ES-I3 (cell line): ENCODE measurements around the gene MTFR1L.

Experiments
- H3K36me3 ChIP-seq: 2 replicates; pipeline ENCODE4 v1.6.1; 2013; ENCODE audit warnings: mild to moderate bottlenecking, low read length, control low read depth, moderate library complexity; ENCODE audit not compliant: insufficient read depth
- H3K4me1 ChIP-seq: 2 replicates; pipeline ENCODE4 v1.6.1; 2013; ENCODE audit warnings: mild to moderate bottlenecking, control low read depth, low read length; ENCODE audit not compliant: insufficient read depth
- H3K9ac ChIP-seq: 2 replicates; pipeline ENCODE4 v1.6.1; 2013; ENCODE audit warnings: low read depth, mild to moderate bottlenecking, low read length, moderate library complexity
- H3K9me3 ChIP-seq: 2 replicates; pipeline ENCODE4 v1.6.1; 2013; ENCODE audit warnings: mild to moderate bottlenecking, low read length, moderate library complexity; ENCODE audit not compliant: control insufficient read depth, insufficient read depth

MTFR1L gene

DNA sequence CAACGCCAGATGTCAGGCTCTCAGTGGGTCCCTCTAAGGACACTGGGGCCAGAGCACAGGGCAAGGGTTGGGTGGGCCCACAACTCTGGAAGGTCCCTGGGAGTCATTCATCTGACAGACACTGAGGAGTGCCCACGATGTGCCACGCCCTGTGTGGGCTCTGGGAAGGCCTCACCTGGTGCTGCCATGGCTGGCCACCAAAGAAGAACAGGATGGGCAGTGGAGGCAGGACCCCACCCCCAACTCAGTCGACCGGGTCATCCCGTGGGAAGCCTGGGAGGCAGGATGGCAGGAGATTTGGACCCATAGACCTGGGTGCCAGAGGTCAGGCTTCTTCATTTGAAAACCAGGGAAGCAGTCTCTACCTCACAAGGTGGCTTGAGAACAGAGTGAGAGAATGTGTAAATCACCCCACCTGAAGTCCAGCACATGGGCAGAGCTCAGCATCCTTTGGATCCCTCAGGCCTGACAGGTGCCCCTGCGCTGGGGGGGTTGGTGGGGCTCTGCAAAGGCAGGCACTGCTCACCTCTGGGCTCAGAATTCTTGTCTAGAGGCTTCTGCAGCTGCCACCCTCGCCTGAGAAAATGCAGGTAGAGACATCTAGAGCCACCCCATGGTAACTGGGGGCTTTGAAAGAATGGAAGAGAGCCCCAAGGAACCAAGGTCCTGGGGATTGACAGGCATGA, 20.9 kb upstream of the MTFR1L start:
- no peaks in the 10 kb centered on the region; the same call in 1 of the 2 replicates for H3K36me3 ChIP-seq
- no peak overlapping the region for H3K9ac ChIP-seq
- H3K4me1 ChIP-seq, result peaks cover 14% of the 10 kb centered on the region
- no peaks in the 10 kb centered on the region for H3K9me3 ChIP-seq

DNA sequence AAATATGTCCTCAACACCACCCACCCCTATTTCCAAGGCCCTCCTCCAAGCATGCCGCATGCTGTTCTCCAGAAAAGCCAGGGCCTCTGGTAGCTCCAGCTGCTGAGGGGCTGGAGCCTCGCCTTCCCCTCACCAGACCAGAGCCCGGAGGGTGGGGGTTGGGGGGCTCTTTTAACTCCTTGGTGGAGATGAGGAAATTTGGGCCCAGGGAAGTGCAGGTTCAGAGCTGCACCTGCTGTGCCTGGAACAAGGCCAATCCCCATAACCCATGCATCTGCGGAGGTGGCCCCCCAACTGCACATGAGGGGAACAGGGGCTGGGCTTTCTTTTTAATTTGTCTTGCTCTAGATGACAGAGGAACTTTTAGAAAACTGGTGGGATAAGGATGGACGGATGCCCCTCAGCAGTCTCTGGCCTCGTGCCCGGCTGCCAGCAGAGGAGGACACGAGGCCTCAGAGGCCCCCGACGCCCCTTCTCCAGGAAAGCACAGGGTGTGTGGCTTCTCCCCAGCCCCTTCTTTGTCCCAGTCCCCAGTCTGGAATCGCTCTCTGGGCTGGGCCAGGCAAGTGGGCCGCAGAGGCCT, 20.3 kb upstream of the MTFR1L start:
- Histone ChIP-seq H3K4me1 (peaks cover 14% of the 10 kb centered on the region), H3K9ac (peak overlapping the region; percentile 57; the same call in 1 of the 2 replicates), H3K9me3 (no peaks in the 10 kb centered on the region), H3K36me3 (no peaks in the 10 kb centered on the region; the same call in 1 of the 2 replicates)

DNA sequence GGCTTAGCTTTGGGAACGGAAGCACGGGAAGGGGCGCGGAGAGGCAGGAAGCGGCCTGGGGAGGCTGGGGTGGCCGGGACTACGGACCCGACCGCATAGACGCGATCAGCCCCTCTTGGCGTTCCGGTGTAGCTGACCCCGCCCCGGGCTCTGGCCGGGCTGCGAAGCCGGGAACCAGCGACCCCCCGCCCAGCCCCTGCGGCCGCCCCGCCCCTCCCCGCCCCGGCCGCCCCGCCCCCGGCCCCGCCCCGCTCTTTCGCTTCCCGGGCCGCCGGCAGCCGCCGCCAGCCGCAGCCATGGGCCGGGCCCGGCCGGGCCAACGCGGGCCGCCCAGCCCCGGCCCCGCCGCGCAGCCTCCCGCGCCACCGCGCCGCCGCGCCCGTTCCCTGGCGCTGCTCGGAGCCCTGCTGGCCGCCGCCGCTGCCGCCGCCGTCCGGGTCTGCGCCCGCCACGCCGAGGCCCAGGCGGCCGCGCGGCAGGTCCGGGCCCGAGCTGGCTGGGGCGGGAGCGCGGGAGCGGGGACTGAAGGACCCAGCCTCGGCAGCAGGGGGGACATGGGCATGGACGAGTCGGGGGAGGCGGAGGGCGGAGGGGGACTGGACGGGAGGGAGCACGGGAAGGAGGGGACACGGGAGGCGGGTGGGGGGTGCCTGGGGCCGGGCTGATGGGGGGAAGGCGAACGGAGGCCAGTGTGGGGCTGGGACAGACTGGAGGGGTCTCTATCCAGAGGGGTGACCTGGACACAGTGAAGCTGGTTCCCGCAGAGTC, 19.6 kb upstream of the MTFR1L start, which contains the start of gene SELENON:
Gene SELENON, plus strand, starts transcription at position 259 of the 768 bp plus-strand sequence. Its CDS starts 38 bp downstream, at position 297.
- Histone ChIP-seq H3K9ac (peak within 1 kb of the TSS; percentile 60), H3K36me3 (no peaks in the 10 kb centered on the region; the same call in 1 of the 2 replicates), H3K4me1 (peaks cover 14% of the 10 kb centered on the region), H3K9me3 (no peaks in the 10 kb centered on the region)

GRCh38 chr1:25800703-25801377, 18.9 kb upstream of the MTFR1L start:
- Histone ChIP-seq H3K9ac (peak overlapping the region; percentile 60), H3K9me3 (no peaks in the 10 kb centered on the region), H3K36me3 (peaks cover 4% of the 10 kb centered on the region), H3K4me1 (peaks cover 14% of the 10 kb centered on the region)

- peaks cover 12% of the 10 kb centered on the region; the same call in 1 of the 2 replicates for H3K4me1 ChIP-seq
- no peak overlapping the region for H3K9ac ChIP-seq
- peaks cover 11% of the 10 kb centered on the region for H3K36me3 ChIP-seq
- H3K9me3 ChIP-seq, result no peaks in the 10 kb centered on the region
Observed at GRCh38 chr1:25802915-25803314, 16.8 kb upstream of the MTFR1L start.

DNA sequence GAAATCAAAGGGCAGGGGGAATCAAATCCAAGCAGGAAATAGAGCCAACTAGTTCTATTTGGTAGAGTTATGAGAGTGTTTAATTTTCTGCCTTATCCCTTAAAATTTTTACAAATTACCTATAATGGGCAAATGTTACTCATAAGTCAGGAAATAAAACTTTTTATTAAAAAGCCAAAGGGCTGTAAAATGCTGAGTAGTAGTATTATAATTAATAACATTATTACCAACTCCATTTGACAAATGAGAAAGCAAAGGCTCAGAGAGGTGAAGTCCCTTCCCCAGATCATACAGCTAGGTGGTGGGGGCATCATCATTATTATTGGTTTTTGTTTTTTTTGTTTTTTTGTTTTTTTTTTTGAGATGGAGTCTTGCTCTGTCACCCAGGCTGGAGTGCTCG, 16.4 kb upstream of the MTFR1L start:
- H3K36me3 ChIP-seq, result peaks cover 11% of the 10 kb centered on the region
- H3K4me1 ChIP-seq, result peaks cover 12% of the 10 kb centered on the region; the same call in 1 of the 2 replicates
- no peaks in the 10 kb centered on the region for H3K9me3 ChIP-seq
- H3K9ac ChIP-seq, result no peak overlapping the region

- H3K36me3 ChIP-seq, result peaks cover 11% of the 10 kb centered on the region
- H3K4me1 ChIP-seq, result peaks cover 8% of the 10 kb centered on the region; the same call in 1 of the 2 replicates
- H3K9ac ChIP-seq, result no peak overlapping the region
- H3K9me3 ChIP-seq, result no peaks in the 10 kb centered on the region
Observed at GRCh38 chr1:25804244-25804963, 15.3 kb upstream of the MTFR1L start.

GRCh38 chr1:25804964-25805862, 14.5 kb upstream of the MTFR1L start:
- Histone ChIP-seq H3K9me3 (no peaks in the 10 kb centered on the region), H3K9ac (no peak overlapping the region), H3K4me1 (peaks cover 6% of the 10 kb centered on the region; the same call in 1 of the 2 replicates), H3K36me3 (peaks cover 11% of the 10 kb centered on the region)

DNA sequence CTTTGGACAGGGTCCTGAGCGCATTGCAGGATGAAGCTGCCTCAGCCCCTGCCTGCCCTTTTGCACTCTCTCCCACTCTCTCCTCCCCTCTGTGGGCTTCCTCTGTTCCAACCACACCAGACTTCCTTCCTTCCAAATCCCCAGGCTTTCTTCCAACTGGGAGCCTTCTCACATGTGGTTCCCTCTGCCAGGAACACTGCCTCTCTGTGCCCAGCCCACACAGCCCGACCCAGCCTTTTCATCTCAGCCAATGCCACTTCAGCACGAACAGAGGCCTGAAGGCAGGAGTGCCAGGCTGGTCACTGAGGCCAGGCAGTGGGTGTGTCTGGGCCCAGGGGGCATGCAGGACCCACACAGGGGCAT, 13.9 kb upstream of the MTFR1L start:
- H3K36me3 ChIP-seq, result peaks cover 11% of the 10 kb centered on the region
- H3K9me3 ChIP-seq, result no peaks in the 10 kb centered on the region
- H3K9ac ChIP-seq, result no peak overlapping the region
- peaks cover 6% of the 10 kb centered on the region; the same call in 1 of the 2 replicates for H3K4me1 ChIP-seq

DNA sequence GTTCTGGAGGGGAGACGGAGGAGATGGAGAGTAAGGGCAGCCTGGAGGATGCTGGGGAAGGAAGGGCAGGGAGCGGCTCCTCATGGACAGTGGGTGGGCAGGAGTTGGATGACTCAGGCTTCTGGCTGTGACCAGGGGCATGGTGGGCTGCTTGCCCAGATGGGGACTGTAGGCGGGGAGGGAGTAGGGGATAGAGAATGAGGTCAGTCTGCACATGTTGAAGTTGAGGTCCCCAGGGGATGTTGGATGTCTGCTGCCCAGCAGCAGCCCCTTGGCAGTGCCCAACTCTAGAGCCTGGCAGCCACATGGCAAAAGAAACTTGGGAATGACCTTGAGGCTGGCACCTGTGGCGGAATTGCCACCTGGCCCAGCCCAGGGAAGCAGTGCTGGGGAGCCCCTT, 13.3 kb upstream of the MTFR1L start:
- peaks cover 6% of the 10 kb centered on the region; the same call in 1 of the 2 replicates for H3K4me1 ChIP-seq
- H3K9ac ChIP-seq, result no peak overlapping the region
- no peaks in the 10 kb centered on the region for H3K9me3 ChIP-seq
- peaks cover 11% of the 10 kb centered on the region for H3K36me3 ChIP-seq

DNA sequence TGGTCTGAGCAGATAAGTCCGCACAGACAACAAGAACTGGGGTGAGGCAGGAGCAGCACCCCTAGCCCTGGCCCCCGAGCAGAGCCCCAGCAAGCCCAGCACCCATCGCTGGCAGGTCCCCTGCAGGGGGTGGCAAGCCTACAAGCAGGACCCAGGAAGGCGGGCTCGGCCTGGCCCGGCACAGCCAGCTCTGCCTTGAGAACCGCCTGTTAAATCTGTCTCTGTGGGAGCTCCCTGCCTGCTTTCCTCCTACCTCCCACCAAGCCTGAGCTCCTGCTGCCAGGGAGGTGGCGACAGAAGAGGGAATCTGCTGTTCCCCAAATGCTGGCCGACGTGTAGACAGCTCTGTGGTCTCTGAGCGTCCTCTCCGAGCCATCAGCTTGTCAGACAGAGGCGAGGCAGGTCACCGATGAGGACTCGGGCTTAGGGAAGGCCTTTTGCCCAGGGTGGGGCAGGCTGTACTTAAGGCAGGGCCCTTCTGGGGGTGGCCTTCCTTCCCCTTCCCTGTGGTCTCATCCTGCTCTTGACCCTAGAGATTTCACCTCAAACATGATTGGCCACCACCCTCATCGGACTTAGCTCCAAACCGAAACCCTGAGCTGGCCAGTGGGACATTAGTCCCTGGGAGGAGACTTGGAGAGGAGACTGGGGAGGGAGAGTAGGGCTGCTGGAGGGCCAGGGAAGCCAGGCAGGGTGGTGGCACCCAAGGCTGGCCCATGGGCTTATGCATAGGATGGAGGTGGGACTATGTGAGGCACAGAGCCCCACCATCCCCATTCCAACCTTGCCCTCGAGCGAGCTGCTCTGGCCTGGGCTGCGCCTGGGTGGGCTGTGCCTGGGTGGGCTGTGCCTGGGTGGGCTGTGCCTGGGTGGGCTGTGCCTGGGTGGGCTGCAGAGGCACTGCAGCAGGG, 12.0 kb upstream of the MTFR1L start:
- Histone ChIP-seq H3K36me3 (peaks cover 11% of the 10 kb centered on the region; the same call in 1 of the 2 replicates), H3K4me1 (peaks cover 4% of the 10 kb centered on the region; the same call in 1 of the 2 replicates), H3K9ac (no peak overlapping the region), H3K9me3 (no peaks in the 10 kb centered on the region)
